DMS 273 treated with DMSO at 0.1 percent for 48 hours (cell line): ENCODE data around the gene CCDC15.
"Not testable (repeated sequence)": the region's sequence is repeated elsewhere in the genome, so short reads cannot be mapped to it uniquely, and the experiment has no call there.

Source experiments
- DNase-seq: peaks from one replicate; lab custom pipeline; 2025; lab: John Stamatoyannopoulos, UW

The CCDC15 gene

DNA sequence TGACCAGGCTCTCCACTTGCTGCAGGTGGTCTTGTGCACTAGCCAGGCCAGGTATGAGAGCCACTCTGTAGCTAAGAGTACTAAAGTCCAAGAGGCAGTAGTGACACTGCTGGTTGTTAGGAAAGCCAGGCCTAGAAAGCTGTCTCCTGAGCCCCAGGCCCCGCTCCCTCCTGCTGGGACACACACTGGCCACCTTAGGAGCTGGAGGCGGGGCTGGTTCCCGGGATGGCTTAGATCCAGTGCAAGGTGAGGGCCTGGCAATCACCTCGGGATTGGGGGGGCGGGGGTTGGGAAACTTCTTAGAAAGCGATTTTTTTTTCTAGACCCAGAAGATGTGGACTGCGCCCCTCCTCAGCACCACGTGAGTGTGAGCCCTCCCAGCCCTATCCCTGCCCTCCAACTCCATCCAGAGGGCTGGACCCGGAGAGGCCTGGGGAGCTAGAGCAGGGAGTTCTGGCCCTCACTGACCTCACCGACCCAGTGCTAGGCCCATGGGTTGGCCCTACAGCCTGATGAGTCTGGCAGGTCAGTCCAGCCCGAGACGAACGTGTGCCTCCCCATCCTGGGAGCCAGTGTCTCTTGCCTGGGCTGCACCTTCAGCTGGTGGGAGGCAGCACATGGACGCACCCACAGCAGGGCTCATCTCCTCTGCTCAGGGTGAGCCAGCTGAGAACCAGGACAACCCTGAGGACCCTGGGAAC is 127.2 kb downstream of the CCDC15 start:
- DNase-seq: no peak

DNA sequence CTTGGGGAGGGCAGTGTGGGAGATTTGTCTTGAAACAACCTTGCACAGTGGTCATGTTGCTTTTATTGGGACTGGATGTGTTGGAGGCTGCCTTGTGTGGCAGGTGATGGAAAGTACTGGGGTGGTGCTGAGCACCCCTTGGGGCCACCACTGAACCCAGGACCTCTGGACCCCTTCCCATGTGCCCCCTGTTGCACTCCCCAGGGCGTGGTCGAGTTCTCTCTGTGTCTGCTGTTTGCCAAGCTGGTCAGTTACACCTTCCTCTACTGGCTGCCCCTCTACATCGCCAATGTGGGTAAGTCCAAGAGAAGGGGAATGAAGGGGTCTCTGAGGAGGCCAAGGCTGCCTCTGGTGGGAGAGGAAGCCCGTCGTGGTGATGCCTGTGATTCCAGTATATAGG is 128.0 kb downstream of the CCDC15 start:
- no peak for DNase-seq

GRCh38 chr11:125082611-125083311 is 128.8 kb downstream of the CCDC15 start:
- DNase-seq: no peak

DNA sequence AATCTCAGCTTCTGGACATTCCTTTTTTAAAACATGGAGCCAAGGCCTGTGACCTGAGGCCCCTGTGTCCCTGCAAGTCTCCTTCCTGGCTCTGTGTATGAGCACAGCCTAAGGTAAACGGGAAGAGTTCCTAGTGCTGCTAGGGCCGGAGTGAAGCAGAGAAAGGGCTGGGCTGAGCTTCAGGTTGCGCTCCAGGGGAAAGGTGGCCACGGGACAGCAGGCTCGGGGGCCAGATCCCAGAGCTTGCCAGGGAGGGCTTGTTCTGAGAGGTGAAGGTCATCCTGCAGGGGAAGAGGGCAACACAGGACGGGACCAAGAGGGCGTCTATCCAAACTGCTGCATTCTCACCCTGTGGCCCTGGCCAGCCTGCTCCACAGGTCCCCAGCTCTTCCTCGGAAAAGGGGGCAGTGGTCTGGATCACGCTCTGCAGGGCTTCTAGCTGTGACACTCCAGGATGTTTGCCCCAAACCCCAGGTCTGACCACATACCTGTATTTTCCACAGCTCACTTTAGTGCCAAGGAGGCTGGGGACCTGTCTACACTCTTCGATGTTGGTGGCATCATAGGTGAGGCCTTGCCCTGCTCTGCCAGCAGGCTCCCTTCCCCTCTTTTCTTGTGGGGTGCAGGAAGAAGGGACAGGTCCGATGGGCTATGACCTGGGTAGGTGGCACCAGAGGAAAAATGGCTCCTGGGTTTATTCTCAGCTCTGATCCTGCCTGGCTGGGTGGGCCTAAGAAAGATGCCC is 129.5 kb downstream of the CCDC15 start:
- DNase-seq: no peak

DNA sequence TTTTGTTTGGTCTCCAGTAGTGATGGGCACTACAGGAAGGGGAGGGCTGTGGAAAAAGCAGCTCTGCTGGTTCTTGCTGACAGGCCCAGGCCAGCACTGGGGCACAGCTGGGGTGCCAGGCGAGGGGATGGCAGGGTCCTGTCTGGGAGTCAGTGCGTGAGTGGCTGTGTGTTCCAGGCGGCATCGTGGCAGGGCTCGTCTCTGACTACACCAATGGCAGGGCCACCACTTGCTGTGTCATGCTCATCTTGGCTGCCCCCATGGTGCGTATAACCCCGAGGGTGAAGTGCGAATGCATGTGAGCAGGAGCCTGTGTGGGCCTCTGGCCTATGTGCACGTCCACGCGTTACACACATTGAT is 130.0 kb downstream of the CCDC15 start:
- DNase-seq: no peak

DNA sequence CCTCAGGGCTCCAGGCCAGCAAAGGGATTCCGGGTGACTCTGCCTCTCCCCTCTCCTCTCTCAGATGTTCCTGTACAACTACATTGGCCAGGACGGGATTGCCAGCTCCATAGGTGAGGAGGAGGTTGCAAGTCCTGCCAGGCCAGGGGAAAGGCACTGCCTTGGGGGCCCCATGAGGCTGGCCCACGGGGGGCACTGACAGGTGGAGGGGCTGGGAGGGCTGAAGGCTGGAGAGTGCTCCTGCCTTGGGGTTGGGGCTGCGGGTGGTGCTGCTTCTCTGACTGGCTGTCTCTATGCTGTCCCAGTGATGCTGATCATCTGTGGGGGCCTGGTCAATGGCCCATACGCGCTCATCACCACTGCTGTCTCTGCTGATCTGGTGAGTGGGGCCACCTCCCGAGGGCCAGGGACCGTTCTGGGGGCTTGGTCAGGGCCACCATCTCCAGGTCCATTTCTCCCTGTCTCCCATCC is 130.8 kb downstream of the CCDC15 start:
- no peak for DNase-seq

DNA sequence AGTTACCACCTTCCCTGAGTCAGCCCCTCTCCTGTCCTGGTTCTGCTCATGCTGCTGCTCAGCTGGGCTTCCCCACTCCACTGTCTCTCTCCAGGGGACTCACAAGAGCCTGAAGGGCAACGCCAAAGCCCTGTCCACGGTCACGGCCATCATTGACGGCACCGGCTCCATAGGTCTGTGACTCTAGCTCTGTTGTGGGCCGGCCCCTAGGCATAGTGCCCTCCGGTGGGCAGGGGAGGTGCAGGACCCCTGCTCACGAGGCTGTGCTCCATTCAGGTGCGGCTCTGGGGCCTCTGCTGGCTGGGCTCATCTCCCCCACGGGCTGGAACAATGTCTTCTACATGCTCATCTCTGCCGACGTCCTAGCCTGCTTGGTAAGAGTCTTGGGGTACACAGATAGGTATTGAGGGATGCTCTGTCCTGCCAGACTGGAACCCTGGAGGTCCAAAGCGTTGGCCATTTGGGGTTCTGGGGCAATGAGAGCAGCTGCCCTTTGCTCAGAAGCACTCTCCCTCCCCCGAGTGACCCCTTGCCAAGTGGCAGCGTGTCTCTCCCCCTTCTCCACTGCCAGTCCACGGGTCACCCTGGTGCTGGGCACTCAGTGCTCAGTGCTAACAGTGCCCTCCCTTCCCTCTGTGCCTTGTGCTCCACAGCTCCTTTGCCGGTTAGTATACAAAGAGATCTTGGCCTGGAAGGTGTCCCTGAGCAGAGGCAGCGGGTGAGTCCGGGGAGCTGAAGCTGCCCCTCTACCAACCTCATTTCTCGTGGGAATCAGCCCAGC is 131.5 kb downstream of the CCDC15 start:
- no peak for DNase-seq

GRCh38 chr11:125086633-125087296 is 132.8 kb downstream of the CCDC15 start:
- DNase-seq: no peak

- no peak for DNase-seq
These were observed 134.1 kb downstream of the CCDC15 start for GRCh38 chr11:125088123-125088522.

DNA sequence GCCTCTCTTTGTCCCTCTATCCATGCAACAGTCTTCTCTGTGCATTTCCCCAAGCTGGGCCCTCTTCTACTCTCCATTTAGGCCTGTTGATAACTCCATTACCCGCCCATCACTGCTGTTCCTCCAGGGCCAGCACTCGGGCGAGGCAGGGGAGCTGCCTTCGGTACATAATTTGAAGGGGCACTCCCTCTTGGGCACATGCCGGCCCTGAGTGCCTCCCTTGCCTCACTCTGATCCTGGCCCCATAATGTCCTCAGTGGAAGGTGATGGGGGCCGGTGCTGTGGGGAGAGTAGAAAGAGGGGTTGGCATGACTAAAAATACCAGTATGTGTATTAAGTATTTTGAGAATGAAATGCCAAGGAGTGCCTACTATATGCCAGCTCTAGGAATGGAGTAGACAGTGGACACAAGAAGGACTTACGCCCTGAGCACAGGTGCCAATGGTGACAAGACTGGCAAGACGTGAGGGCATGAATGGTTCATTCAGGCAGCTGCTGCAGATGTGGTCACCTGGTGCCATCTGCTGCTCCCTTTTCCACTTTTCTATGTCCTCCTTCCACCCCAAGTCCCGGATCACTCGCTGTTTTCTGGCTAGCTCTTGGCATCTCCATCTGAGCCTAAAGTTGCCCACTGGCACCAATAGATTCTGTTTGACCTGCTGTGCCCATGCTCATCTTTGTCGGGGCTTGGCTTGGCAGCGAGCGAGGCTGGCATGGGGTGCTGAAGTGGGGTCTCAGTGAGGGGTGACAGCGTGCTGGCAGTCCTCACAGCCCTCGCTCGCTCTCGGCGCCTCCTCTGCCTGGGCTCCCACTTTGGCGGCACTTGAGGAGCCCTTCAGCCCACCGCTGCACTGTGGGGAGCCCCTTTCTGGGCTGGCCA is 134.8 kb downstream of the CCDC15 start:
- DNase-seq: no peak

DNA sequence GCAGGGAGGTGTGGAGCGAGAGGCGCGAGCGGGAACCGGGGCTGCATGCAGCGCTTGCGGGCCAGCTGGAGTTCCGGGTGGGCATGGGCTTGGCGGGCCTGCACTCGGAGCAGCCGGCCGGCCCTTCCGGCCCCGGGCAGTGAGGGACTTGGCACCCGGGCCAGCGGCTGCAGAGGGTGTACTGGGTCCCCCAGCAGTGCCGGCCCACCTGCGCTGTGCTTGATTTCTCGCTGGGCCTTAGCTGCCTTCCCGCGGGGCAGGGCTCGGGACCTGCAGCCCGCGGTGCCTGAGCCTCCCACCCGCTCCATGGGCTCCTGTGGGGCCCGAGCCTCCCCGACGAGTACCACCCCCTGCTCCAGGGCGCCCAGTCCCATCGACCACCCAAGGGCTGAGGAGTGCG is 135.5 kb downstream of the CCDC15 start:
- not testable (repeated sequence) for DNase-seq

- not testable (repeated sequence) for DNase-seq
These were observed 136.1 kb downstream of the CCDC15 start for GRCh38 chr11:125090151-125090550.

- DNase-seq: no peak
These were observed 136.8 kb downstream of the CCDC15 start for GRCh38 chr11:125090816-125091215.
